ENCODE measurements around the gene CCDC77. TPM values are rescaled to one million over a fixed set of nuclear protein-coding genes. Genes with fewer than 3 reads are reported as not detected.

The CCDC77 gene
- total RNA-seq, 1 donor from 2014 or later: 17.1 TPM

DNA sequence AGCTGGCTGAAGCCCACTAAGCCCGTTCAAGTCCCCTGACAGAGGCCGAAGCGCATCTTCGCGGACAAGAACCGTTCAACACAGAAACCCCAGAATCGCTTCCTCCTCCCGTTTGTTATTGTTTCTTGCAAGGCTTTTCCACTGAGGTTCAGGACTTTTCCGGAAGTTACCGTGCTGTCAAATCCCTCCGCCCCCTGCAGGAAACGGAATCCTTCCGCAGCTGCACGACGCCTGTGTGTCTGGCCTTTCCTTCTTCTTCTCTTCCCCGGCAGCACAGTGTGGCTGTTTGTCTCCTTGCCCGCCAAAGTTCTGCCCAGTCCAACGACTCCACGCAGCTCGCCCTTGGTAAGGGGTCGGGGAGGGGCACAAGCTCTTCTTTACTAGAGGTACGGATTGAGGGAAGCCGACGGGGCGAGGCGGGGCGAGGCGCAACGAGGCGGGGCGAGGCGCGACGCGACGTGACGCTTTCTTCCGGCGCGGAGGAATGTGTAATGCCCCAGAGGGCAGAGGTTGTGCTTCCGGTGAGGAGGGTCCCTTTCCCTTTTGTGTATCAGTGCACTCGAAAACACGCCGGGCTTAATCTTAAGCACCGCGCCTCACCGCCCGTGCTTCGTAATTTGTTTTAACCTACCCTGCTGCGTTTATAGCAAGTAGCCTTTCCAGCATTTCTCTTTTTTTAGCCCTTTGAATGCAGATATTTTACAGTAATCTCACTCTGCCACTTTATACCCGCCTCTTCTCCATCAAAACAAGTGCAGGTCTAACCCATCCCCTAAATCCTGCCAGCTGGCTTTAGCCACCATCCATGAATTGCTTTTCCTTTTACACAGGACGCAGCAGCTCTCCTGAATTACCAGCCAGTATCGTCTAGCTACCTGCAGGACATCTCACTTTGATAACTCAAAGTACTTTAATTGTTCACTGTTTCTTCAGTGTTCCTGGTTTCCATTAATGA, 12.0 kb upstream of the CCDC77 start, which contains the start of gene KDM5A:
Gene KDM5A (minus strand): TSS at position 179 of the 955 bp plus-strand sequence. CDS start 229 bp downstream, outside the sequence.
- Mint-ChIP-seq H3K27ac (ENCODE audit: unreplicated experiment) (peak within 1 kb of the TSS; percentile 99), H3K27me3 (ENCODE audit: unreplicated experiment) (peaks cover 10% of the 10 kb centered on the region), H3K4me1 (ENCODE audit: low read depth, unreplicated experiment) (peaks cover 12% of the 10 kb centered on the region), H3K36me3 (ENCODE audit: unreplicated experiment) (no peaks in the 10 kb centered on the region), H3K4me3 (ENCODE audit: unreplicated experiment) (peak within 1 kb of the TSS; percentile 95), H3K9me3 (ENCODE audit: unreplicated experiment) (peaks cover 9% of the 10 kb centered on the region)
- TF ChIP-seq, protein P1, sequence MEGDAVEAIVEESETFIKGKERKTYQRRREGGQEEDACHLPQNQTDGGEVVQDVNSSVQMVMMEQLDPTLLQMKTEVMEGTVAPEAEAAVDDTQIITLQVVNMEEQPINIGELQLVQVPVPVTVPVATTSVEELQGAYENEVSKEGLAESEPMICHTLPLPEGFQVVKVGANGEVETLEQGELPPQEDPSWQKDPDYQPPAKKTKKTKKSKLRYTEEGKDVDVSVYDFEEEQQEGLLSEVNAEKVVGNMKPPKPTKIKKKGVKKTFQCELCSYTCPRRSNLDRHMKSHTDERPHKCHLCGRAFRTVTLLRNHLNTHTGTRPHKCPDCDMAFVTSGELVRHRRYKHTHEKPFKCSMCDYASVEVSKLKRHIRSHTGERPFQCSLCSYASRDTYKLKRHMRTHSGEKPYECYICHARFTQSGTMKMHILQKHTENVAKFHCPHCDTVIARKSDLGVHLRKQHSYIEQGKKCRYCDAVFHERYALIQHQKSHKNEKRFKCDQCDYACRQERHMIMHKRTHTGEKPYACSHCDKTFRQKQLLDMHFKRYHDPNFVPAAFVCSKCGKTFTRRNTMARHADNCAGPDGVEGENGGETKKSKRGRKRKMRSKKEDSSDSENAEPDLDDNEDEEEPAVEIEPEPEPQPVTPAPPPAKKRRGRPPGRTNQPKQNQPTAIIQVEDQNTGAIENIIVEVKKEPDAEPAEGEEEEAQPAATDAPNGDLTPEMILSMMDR (IDR thresholded peaks at IDR 0.05; ENCODE audit: partially characterized antibody, unreplicated experiment): no peak
- DNase-seq: peak; percentile 91

DNA sequence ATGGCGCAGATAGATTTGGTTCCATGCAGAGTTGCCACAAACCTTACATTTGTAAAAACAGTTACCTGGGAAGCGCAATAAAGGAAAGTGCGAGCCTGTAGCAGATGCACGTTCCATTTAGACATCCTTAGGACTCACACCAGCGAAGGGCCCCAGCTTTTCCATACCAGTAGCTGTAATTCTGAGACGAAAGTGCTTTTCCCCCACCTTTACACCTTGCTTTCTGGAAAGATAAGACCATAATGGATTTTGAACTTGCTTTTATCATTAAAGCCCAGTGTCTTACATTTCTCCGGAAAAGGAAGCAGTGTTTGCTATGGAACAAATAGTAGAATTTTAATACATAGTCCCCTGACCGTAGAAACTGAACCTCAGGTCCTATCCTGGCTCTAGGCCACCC, 616 bp upstream of the CCDC77 start:
- H3K4me3 Mint-ChIP-seq (ENCODE audit: unreplicated experiment): no peak overlapping the region

GRCh38 chr12:402029-402389, 565 bp downstream of the CCDC77 start:
- Mint-ChIP-seq H3K4me1 (ENCODE audit: low read depth, unreplicated experiment) (no peaks in the 10 kb centered on the region), H3K27me3 (ENCODE audit: unreplicated experiment) (peaks cover 2% of the 10 kb centered on the region), H3K9me3 (ENCODE audit: unreplicated experiment) (peaks cover 2% of the 10 kb centered on the region), H3K36me3 (ENCODE audit: unreplicated experiment) (no peaks in the 10 kb centered on the region), H3K27ac (ENCODE audit: unreplicated experiment) (no peak overlapping the region), H3K4me3 (ENCODE audit: unreplicated experiment) (no peak overlapping the region)
- DNase-seq: no peak
- TF ChIP-seq, protein P1 (IDR thresholded peaks at IDR 0.05; ENCODE audit: partially characterized antibody, unreplicated experiment): no peak

More for the DNA sequence above, 616 bp upstream of the CCDC77 start:
- no peaks in the 10 kb centered on the region for H3K36me3 Mint-ChIP-seq (ENCODE audit: unreplicated experiment)
- H3K27me3 Mint-ChIP-seq (ENCODE audit: unreplicated experiment): peaks cover 2% of the 10 kb centered on the region
- no peaks in the 10 kb centered on the region for H3K4me1 Mint-ChIP-seq (ENCODE audit: low read depth, unreplicated experiment)
- TF ChIP-seq, protein P1 (IDR thresholded peaks at IDR 0.05; ENCODE audit: partially characterized antibody, unreplicated experiment): no peak
- no peak for DNase-seq
- H3K9me3 Mint-ChIP-seq (ENCODE audit: unreplicated experiment): no peaks in the 10 kb centered on the region
- H3K27ac Mint-ChIP-seq (ENCODE audit: unreplicated experiment): no peak overlapping the region

- TF ChIP-seq, protein P1 (IDR thresholded peaks at IDR 0.05; ENCODE audit: partially characterized antibody, unreplicated experiment): no peak
- H3K36me3 Mint-ChIP-seq (ENCODE audit: unreplicated experiment): no peaks in the 10 kb centered on the region
- DNase-seq: no peak
- no peaks in the 10 kb centered on the region for H3K9me3 Mint-ChIP-seq (ENCODE audit: unreplicated experiment)
- no peaks in the 10 kb centered on the region for H3K4me1 Mint-ChIP-seq (ENCODE audit: low read depth, unreplicated experiment)
- no peak overlapping the region for H3K4me3 Mint-ChIP-seq (ENCODE audit: unreplicated experiment)
- H3K27me3 Mint-ChIP-seq (ENCODE audit: unreplicated experiment): peaks cover 2% of the 10 kb centered on the region
- no peak overlapping the region for H3K27ac Mint-ChIP-seq (ENCODE audit: unreplicated experiment)
These were observed 13.4 kb downstream of the CCDC77 start for GRCh38 chr12:414859-415258.

DNA sequence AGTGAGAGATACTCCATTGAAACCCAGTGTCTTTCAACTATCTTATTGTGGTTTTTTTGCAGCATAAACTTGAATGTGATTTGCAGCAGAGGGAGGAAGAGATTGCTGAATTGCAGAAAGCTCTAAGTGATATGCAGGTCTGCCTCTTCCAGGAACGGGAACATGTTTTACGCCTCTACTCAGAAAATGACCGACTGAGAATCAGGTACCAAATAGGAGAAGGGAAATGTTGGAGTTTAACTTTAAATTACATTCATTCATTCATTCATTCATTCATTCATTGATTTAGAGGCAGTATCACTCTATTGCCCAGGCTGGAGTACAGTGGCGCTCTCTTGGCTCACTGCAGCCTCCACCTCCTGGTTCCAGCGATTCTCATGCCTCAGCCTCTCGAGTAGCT, 17.0 kb downstream of the CCDC77 start:
- H3K27ac Mint-ChIP-seq (ENCODE audit: unreplicated experiment): no peak overlapping the region
- H3K27me3 Mint-ChIP-seq (ENCODE audit: unreplicated experiment): peaks cover 2% of the 10 kb centered on the region
- no peak for DNase-seq
- H3K36me3 Mint-ChIP-seq (ENCODE audit: unreplicated experiment): no peaks in the 10 kb centered on the region
- TF ChIP-seq, protein P1 (IDR thresholded peaks at IDR 0.05; ENCODE audit: partially characterized antibody, unreplicated experiment): no peak
- H3K4me1 Mint-ChIP-seq (ENCODE audit: low read depth, unreplicated experiment): no peaks in the 10 kb centered on the region
- H3K9me3 Mint-ChIP-seq (ENCODE audit: unreplicated experiment): no peaks in the 10 kb centered on the region
- H3K4me3 Mint-ChIP-seq (ENCODE audit: unreplicated experiment): no peak overlapping the region
